Spleen (tissue), 11 donors: ENCODE results near the gene PDE6D. TPM values are rescaled to one million over a fixed set of nuclear protein-coding genes. Genes with fewer than 3 reads are reported as not detected.
"Not testable (repeated sequence)": the region's sequence is repeated elsewhere in the genome, so short reads cannot be mapped to it uniquely, and the experiment has no call there.

Source experiments
- DNase-seq: peaks from one replicate; pipeline ENCODE4 v3.0.0-alpha.2; 2020
- H3K27ac ChIP-seq, 8 donors: fragments of 200-600 bp; sonication (generic) in 7 of 8; 1 replicate in 4 of 8; 2 replicates in 4 of 8; pipeline versions ENCODE4 v1.5.0 to v1.8.0; 2016 to 2021; ENCODE audit warnings: inconsistent platforms in 4 of 8, mild to moderate bottlenecking in 4 of 8, moderate library complexity in 1 of 8
- H3K27me3 ChIP-seq, 7 donors: fragments of 200-600 bp; sonication (generic) in 6 of 7; replicated peaks in 1 of 7; 1 replicate in 4 of 7; 2 replicates in 3 of 7; pipeline versions ENCODE4 v1.5.0 to v1.8.0; 2016 to 2021; ENCODE audit warnings: inconsistent platforms in 3 of 7, mild to moderate bottlenecking in 1 of 7
- H3K36me3 ChIP-seq, 6 donors: fragments of 200-600 bp; sonication (generic) in 5 of 6; 1 replicate in 4 of 6; 2 replicates in 2 of 6; pipeline versions ENCODE4 v1.5.0 to v1.8.0; 2016 to 2021; ENCODE audit warnings: inconsistent platforms in 2 of 6
- H3K4me1 ChIP-seq, 6 donors: fragments of 200-600 bp; sonication (generic) in 5 of 6; 1 replicate in 3 of 6; 2 replicates in 3 of 6; pipeline versions ENCODE4 v1.5.0 to v1.8.0; 2016 to 2021; ENCODE audit warnings: inconsistent platforms in 3 of 6
- H3K4me3 ChIP-seq, 8 donors: fragments of 200-600 bp; sonication (generic) in 7 of 8; 1 replicate in 4 of 8; 2 replicates in 4 of 8; pipeline versions ENCODE4 v1.5.0 to v1.8.0; 2016 to 2021; ENCODE audit warnings: inconsistent platforms in 4 of 8, mild to moderate bottlenecking in 4 of 8, moderate library complexity in 2 of 8
- H3K9me3 ChIP-seq, 8 donors: fragments of 200-600 bp; sonication (generic) in 7 of 8; 1 replicate in 4 of 8; 2 replicates in 4 of 8; pipeline versions ENCODE4 v1.5.0 to v1.8.0; 2016 to 2021; ENCODE audit warnings: inconsistent platforms in 4 of 8
- POLR2A ChIP-seq, 3 donors: fragments of 450-650 bp; IDR thresholded peaks; one replicate each; pipeline ENCODE4 v1.5.1; 2017; ENCODE audit warnings: antibody characterized with exemption in 3 of 3, mild to moderate bottlenecking in 1 of 3
- POLR2AphosphoS5 ChIP-seq, 3 donors: sonication (generic); formaldehyde crosslinking; IDR thresholded peaks; one replicate each; pipeline ENCODE4 v1.5.1; 2017; ENCODE audit warnings: antibody characterized with exemption in 3 of 3
- WGBS, 5 donors: extraction: QIAGEN DNeasy Blood & Tissue Kit in 3 of 5; methylation state at CpG; one replicate each; pipeline versions ENCODE4 v1.1.5 to v1.1.7; 2013 to 2018; 5-methylcytosine and 5-hydroxymethylcytosine counted together
- intact Hi-C: fragments of 100-400 bp; cut with DNase I; formaldehyde crosslinking; loops from one replicate; pipeline ENCODE4 v1.15.0; 2023; ENCODE audit warnings: low total_unique reads
- polyA plus RNA-seq, 3 donors: library from polyadenylated mRNA; stranded (reverse); fragments of 200-250 nt; gene quantifications; one replicate each; pipeline ENCODE4 v1.2.1, GENCODE V29; 2013
- total RNA-seq, 7 donors: library from RNA; depleted of rRNA in 3 of 7; stranded (reverse); fragments of >200 nt in 3 of 7; fragmentation: NEBNext Ultra II Directional in 4 of 7; extraction: Animal tissue kit (Norgen Biotek cat#: 25700) in 4 of 7; gene quantifications; one replicate each; pipeline versions ENCODE4 v1.1.0 to v1.2.1, GENCODE V29; 2016 to 2021
- TF ChIP-seq, protein P1 (sequence below), 11 experiments: fragments of 200-600 bp in 7 of 11; fragments of 450-650 bp in 4 of 11; sonication (generic) in 4 of 11; IDR thresholded peaks in 8 of 11; conservative IDR thresholded peaks in 3 of 11; 1 replicate in 7 of 11; 2 replicates in 4 of 11; pipeline versions ENCODE4 v1.4.0 to v1.8.0; 2016 to 2021; ENCODE audit warnings: antibody characterized with exemption in 11 of 11, inconsistent platforms in 4 of 11, mild to moderate bottlenecking in 1 of 11
- donor health status: healthy with polysubstance abuse.
- donor health status: DM: no; HTN: no; CAD: no; lungs with moderate emphysema.
- donor health status: DM: no; HTN: no; CAD: no.
- donor health status: Bipolar disorder and iron deficiency.
- donor health status: healthy.
- donor health status: DM: no; HTN: no; CAD: no.
- donor health status: DM: yes; HTN: yes; CAD: no.

Gene PDE6D
- total and polyA plus RNA-seq, 10 donors: 20.5 to 45.0 (median 29.6) TPM

DNA sequence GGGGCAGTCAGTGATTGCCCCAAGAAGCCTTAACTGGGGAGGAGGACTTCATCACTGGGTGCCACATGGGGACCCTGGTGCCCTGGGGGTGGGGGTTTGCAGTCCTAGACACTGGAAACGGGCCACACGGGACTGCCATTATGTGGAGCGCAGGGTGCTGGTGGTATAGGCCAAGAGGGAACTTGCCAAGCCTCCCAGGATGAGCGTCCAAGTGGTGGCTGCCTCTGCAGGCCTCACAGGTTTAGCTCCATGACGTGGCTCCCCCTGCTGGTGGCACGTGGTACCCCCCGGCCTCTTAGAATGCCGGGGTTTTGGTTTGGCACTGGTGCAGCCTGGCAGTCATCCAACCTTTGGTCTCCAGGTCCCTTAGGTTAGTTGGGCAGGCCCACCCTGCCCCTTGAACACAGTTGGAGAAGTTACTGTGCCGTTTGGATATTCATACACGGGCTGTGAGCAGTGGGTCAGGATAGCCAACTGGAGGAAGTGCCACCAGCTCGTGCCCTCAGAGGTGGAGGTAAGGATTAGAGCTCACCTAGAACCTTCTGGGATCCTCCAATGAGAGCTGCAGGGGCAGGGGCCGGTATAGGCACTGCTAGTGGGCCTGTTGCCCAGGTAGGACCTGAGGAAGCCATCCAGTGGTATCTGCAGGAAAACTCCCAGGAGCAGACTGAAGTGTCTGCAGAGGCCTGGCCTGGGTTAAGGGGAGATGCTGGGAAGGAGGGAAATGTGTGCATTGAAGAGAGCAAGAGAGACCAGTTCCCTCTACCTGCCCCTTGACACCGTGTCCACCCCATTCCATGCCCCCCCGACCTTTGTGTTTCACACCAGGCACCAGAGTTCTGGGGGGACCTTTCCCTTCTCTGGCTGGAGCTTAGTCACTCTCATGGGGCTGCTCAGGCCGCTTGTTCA, 67.1 kb downstream of the PDE6D start:
- peak overlapping the region in 1 of 8 donors; percentile 39 for H3K4me3 ChIP-seq

DNA sequence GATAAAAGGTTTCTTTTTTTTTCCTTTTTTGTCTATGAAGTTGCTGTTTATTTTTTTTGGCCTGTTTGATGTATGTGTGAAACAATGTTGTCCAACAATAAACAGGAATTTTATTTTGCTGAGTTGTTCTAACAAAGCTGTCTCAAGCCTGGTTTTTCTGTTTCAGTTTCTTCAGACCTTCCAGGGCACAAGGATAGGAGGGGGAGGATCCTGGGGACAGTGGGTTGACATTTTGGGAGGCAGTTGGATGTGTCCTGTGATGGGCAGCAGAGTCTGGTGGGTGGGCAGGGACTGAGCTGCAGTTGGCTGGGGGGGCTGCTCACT, 67.7 kb downstream of the PDE6D start:
- not testable (repeated sequence) for DNase-seq, H3K9me3 ChIP-seq, H3K27me3 ChIP-seq
- peak overlapping the region in 7 of 8 donors; percentile 23 to 83 (median 71) for H3K27ac ChIP-seq
- peaks cover 0 to 36% (median 18%) of the 10 kb centered on the region in 6 donors for H3K36me3 ChIP-seq
- peaks cover 31 to 69% (median 58%) of the 10 kb centered on the region in 6 donors for H3K4me1 ChIP-seq
- peak overlapping the region in 1 of 8 donors; percentile 39 for H3K4me3 ChIP-seq
- intact Hi-C loops: loop anchor here (5.0 to 10.0 kb wide), 2 partner anchors 49 to 101 kb away; no protein-coding TSS in a partner anchor

More for the DNA sequence above, 67.1 kb downstream of the PDE6D start:
- peak overlapping the region; percentile 23 to 83 (median 66) for H3K27ac ChIP-seq
- TF ChIP-seq POLR2A (IDR thresholded peaks at IDR 0.05) (no peak), POLR2AphosphoS5 (IDR thresholded peaks at IDR 0.05) (peak; percentile 80 to 84 (median 81))
- TF ChIP-seq, protein P1, sequence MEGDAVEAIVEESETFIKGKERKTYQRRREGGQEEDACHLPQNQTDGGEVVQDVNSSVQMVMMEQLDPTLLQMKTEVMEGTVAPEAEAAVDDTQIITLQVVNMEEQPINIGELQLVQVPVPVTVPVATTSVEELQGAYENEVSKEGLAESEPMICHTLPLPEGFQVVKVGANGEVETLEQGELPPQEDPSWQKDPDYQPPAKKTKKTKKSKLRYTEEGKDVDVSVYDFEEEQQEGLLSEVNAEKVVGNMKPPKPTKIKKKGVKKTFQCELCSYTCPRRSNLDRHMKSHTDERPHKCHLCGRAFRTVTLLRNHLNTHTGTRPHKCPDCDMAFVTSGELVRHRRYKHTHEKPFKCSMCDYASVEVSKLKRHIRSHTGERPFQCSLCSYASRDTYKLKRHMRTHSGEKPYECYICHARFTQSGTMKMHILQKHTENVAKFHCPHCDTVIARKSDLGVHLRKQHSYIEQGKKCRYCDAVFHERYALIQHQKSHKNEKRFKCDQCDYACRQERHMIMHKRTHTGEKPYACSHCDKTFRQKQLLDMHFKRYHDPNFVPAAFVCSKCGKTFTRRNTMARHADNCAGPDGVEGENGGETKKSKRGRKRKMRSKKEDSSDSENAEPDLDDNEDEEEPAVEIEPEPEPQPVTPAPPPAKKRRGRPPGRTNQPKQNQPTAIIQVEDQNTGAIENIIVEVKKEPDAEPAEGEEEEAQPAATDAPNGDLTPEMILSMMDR (IDR thresholded peaks at IDR 0.05 in 8 of 11, conservative IDR thresholded peaks at IDR 0.05 in 3 of 11): peak; percentile 90 to 98 (median 93)
- peaks cover 31 to 69% (median 58%) of the 10 kb centered on the region in 6 donors for H3K4me1 ChIP-seq
- H3K27me3 ChIP-seq: no peaks in the 10 kb centered on the region
- intact Hi-C loops: loop anchor here (2.0 to 10.0 kb wide), 3 partner anchors 33 to 102 kb away; no protein-coding TSS in a partner anchor
- DNase-seq: peak; percentile 96
- WGBS, 5 donors: 19 to 27% (median 21%) methylated on average over 9 to 15 of the region's 15 CpGs
- peaks cover 0 to 36% (median 18%) of the 10 kb centered on the region in 6 donors for H3K36me3 ChIP-seq
- peaks cover 0 to 5% (median 0%) of the 10 kb centered on the region in 8 donors for H3K9me3 ChIP-seq

DNA sequence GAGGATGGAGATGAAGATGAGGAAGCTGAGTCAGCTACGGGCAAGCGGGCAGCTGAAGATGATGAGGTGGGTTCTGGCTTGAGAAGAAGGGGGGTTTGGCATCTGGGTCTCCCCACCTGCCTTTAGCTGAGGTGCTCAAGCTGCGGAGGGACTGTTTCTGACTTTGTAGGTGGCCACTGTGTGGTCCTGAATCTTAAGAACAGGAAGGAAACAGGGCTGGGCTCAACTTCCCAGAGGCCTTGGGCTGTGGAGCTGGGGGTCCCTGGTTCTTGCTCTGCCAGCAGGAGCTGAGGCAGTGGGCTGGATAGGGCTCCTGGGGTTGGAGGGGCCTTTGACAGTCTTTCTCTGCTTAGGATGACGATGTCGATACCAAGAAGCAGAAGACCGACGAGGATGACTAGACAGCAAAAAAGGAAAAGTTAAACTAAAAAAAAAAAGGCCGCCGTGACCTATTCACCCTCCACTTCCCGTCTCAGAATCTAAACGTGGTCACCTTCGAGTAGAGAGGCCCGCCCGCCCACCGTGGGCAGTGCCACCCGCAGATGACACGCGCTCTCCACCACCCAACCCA, 68.5 kb downstream of the PDE6D start:
- peak overlapping the region in 7 of 8 donors; percentile 10 to 95 (median 89) for H3K4me3 ChIP-seq
- H3K27me3 ChIP-seq, H3K9me3 ChIP-seq: not testable (repeated sequence)
- peak; percentile 80 for DNase-seq
- H3K36me3 ChIP-seq: peaks cover 0 to 36% (median 18%) of the 10 kb centered on the region in 6 donors
- H3K27ac ChIP-seq: peak overlapping the region; percentile 80 to 100 (median 100)
- intact Hi-C loops: loop anchor here (5.0 to 10.0 kb wide), 2 partner anchors 48 to 100 kb away; no protein-coding TSS in a partner anchor
- TF ChIP-seq POLR2AphosphoS5 (IDR thresholded peaks at IDR 0.05): peak in 1 of 3 donors; percentile 43
- peaks cover 29 to 63% (median 51%) of the 10 kb centered on the region in 6 donors for H3K4me1 ChIP-seq
- WGBS, 5 donors: 14 to 35% (median 28%) methylated on average over 18 of the region's 18 CpGs

- Histone ChIP-seq H3K9me3 (peaks cover 0 to under 1% (median 0%) of the 10 kb centered on the region in 8 donors), H3K27me3 (no peaks in the 10 kb centered on the region), H3K27ac (peak overlapping the region; percentile 80 to 100 (median 100)), H3K4me3 (peak overlapping the region; percentile 74 to 96 (median 90)), H3K4me1 (peaks cover 29 to 63% (median 49%) of the 10 kb centered on the region in 6 donors), H3K36me3 (peaks cover 0 to 36% (median 18%) of the 10 kb centered on the region in 6 donors)
- DNase-seq: peak; percentile 77
- 22 to 28% (median 26%) methylated on average over 8 to 9 of the region's 9 CpGs for whole genome bisulfite sequencing, 5 donors
- TF ChIP-seq, protein P1 (IDR thresholded peaks at IDR 0.05 in 8 of 11, conservative IDR thresholded peaks at IDR 0.05 in 3 of 11): no peak
- peak in 1 of 3 donors; percentile 61 for TF ChIP-seq POLR2AphosphoS5 (IDR thresholded peaks at IDR 0.05)
- intact Hi-C loops: loop anchor here (5.0 to 10.0 kb wide), 2 partner anchors 47 to 100 kb away; no protein-coding TSS in a partner anchor
Observed at GRCh38 chr2:231711677-231712450, 69.2 kb downstream of the PDE6D start.
